Measurements from ENCODE around the gene CYTIP.
A peak's percentile ranks its signal among the peaks of the same experiment; 100 is the strongest.

CYTIP gene

GRCh38 chr2:157426477-157426994, 17.4 kb downstream of the CYTIP start:
- H3K4me1 ChIP-seq (ENCODE audit: control insufficient read depth in 2 of 2, insufficient read depth in 2 of 2, low read length in 2 of 2) = peaks cover 0 to 2% of the 10 kb centered on the region in 2 donors
- no peak overlapping the region for H3K27ac ChIP-seq (ENCODE audit: low read depth in 2 of 2, low read length in 2 of 2)
- peaks cover 7 to 28% of the 10 kb centered on the region in 2 donors for H3K36me3 ChIP-seq (ENCODE audit: control insufficient read depth in 2 of 2, insufficient read depth in 2 of 2, low read length in 2 of 2)
- H3K9me3 ChIP-seq (ENCODE audit: control insufficient read depth in 2 of 2, low read length in 2 of 2) = peaks cover 0 to 4% of the 10 kb centered on the region in 2 donors
- no peak overlapping the region for H3K4me3 ChIP-seq (ENCODE audit: low read length in 2 of 2)
- no peak overlapping the region for H3K9ac ChIP-seq (ENCODE audit: low read depth in 1 of 2, low read length in 2 of 2)
- H3K27me3 ChIP-seq (ENCODE audit: control insufficient read depth in 2 of 2, insufficient read depth in 2 of 2, low read length in 2 of 2) = no peaks in the 10 kb centered on the region

- H3K27ac ChIP-seq (ENCODE audit: low read depth in 2 of 2, low read length in 2 of 2) = no peak overlapping the region
- no peak overlapping the region for H3K9ac ChIP-seq (ENCODE audit: low read depth in 1 of 2, low read length in 2 of 2)
- H3K4me3 ChIP-seq (ENCODE audit: low read length in 2 of 2) = no peak overlapping the region
- no peaks in the 10 kb centered on the region for H3K27me3 ChIP-seq (ENCODE audit: control insufficient read depth in 2 of 2, insufficient read depth in 2 of 2, low read length in 2 of 2)
- no peaks in the 10 kb centered on the region for H3K4me1 ChIP-seq (ENCODE audit: control insufficient read depth in 2 of 2, insufficient read depth in 2 of 2, low read length in 2 of 2)
- peaks cover 7 to 23% of the 10 kb centered on the region in 2 donors for H3K36me3 ChIP-seq (ENCODE audit: control insufficient read depth in 2 of 2, insufficient read depth in 2 of 2, low read length in 2 of 2)
- H3K9me3 ChIP-seq (ENCODE audit: control insufficient read depth in 2 of 2, low read length in 2 of 2) = peaks cover 0 to 4% of the 10 kb centered on the region in 2 donors
Measured at GRCh38 chr2:157424374-157424773, 19.5 kb downstream of the CYTIP start.

- H3K36me3 ChIP-seq (ENCODE audit: control insufficient read depth in 2 of 2, insufficient read depth in 2 of 2, low read length in 2 of 2) = peaks cover 0 to 10% of the 10 kb centered on the region in 2 donors
- peak overlapping the region in 1 of 2 donors; percentile 31 for H3K27ac ChIP-seq (ENCODE audit: low read depth in 2 of 2, low read length in 2 of 2)
- H3K4me1 ChIP-seq (ENCODE audit: control insufficient read depth in 2 of 2, insufficient read depth in 2 of 2, low read length in 2 of 2) = peaks cover 0 to 5% of the 10 kb centered on the region in 2 donors
- H3K9me3 ChIP-seq (ENCODE audit: control insufficient read depth in 2 of 2, low read length in 2 of 2) = peaks cover 0 to 4% of the 10 kb centered on the region in 2 donors
- H3K27me3 ChIP-seq (ENCODE audit: control insufficient read depth in 2 of 2, insufficient read depth in 2 of 2, low read length in 2 of 2) = no peaks in the 10 kb centered on the region
- no peak overlapping the region for H3K9ac ChIP-seq (ENCODE audit: low read depth in 1 of 2, low read length in 2 of 2)
- H3K4me3 ChIP-seq (ENCODE audit: low read length in 2 of 2) = no peak overlapping the region
Measured at GRCh38 chr2:157421964-157422363, 21.9 kb downstream of the CYTIP start.

- peaks cover 0 to 2% of the 10 kb centered on the region in 2 donors for H3K9me3 ChIP-seq (ENCODE audit: control insufficient read depth in 2 of 2, low read length in 2 of 2)
- peaks cover 0 to 5% of the 10 kb centered on the region in 2 donors for H3K36me3 ChIP-seq (ENCODE audit: control insufficient read depth in 2 of 2, insufficient read depth in 2 of 2, low read length in 2 of 2)
- peak overlapping the region in 1 of 2 donors; percentile 31 for H3K27ac ChIP-seq (ENCODE audit: low read depth in 2 of 2, low read length in 2 of 2)
- H3K4me1 ChIP-seq (ENCODE audit: control insufficient read depth in 2 of 2, insufficient read depth in 2 of 2, low read length in 2 of 2) = peaks cover 0 to 5% of the 10 kb centered on the region in 2 donors
- no peak overlapping the region for H3K4me3 ChIP-seq (ENCODE audit: low read length in 2 of 2)
- no peaks in the 10 kb centered on the region for H3K27me3 ChIP-seq (ENCODE audit: control insufficient read depth in 2 of 2, insufficient read depth in 2 of 2, low read length in 2 of 2)
- H3K9ac ChIP-seq (ENCODE audit: low read depth in 1 of 2, low read length in 2 of 2) = no peak overlapping the region
Measured at GRCh38 chr2:157421331-157421944, 22.5 kb downstream of the CYTIP start.

- Histone ChIP-seq H3K4me3 (ENCODE audit: low read length in 2 of 2) (no peak overlapping the region), H3K9ac (ENCODE audit: low read depth in 1 of 2, low read length in 2 of 2) (no peak overlapping the region), H3K36me3 (ENCODE audit: control insufficient read depth in 2 of 2, insufficient read depth in 2 of 2, low read length in 2 of 2) (peaks cover 0 to 3% of the 10 kb centered on the region in 2 donors), H3K27ac (ENCODE audit: low read depth in 2 of 2, low read length in 2 of 2) (peak overlapping the region; percentile 12 to 59), H3K4me1 (ENCODE audit: control insufficient read depth in 2 of 2, insufficient read depth in 2 of 2, low read length in 2 of 2) (peaks cover 0 to 5% of the 10 kb centered on the region in 2 donors), H3K9me3 (ENCODE audit: control insufficient read depth in 2 of 2, low read length in 2 of 2) (no peaks in the 10 kb centered on the region), H3K27me3 (ENCODE audit: control insufficient read depth in 2 of 2, insufficient read depth in 2 of 2, low read length in 2 of 2) (no peaks in the 10 kb centered on the region)
Measured at GRCh38 chr2:157420771-157421323, 23.0 kb downstream of the CYTIP start.

- Histone ChIP-seq H3K9me3 (ENCODE audit: control insufficient read depth in 2 of 2, low read length in 2 of 2) (no peaks in the 10 kb centered on the region), H3K9ac (ENCODE audit: low read depth in 1 of 2, low read length in 2 of 2) (no peak overlapping the region), H3K36me3 (ENCODE audit: control insufficient read depth in 2 of 2, insufficient read depth in 2 of 2, low read length in 2 of 2) (no peaks in the 10 kb centered on the region), H3K27me3 (ENCODE audit: control insufficient read depth in 2 of 2, insufficient read depth in 2 of 2, low read length in 2 of 2) (no peaks in the 10 kb centered on the region), H3K27ac (ENCODE audit: low read depth in 2 of 2, low read length in 2 of 2) (peak overlapping the region; percentile 24 to 54), H3K4me1 (ENCODE audit: control insufficient read depth in 2 of 2, insufficient read depth in 2 of 2, low read length in 2 of 2) (peaks cover under 1 to 5% of the 10 kb centered on the region in 2 donors), H3K4me3 (ENCODE audit: low read length in 2 of 2) (no peak overlapping the region)
Measured at GRCh38 chr2:157419031-157419575, 24.8 kb downstream of the CYTIP start.

GRCh38 chr2:157418239-157418641, 25.6 kb downstream of the CYTIP start:
- Histone ChIP-seq H3K9me3 (ENCODE audit: control insufficient read depth in 2 of 2, low read length in 2 of 2) (no peaks in the 10 kb centered on the region), H3K4me3 (ENCODE audit: low read length in 2 of 2) (no peak overlapping the region), H3K9ac (ENCODE audit: low read depth in 1 of 2, low read length in 2 of 2) (peak overlapping the region in 1 of 2 donors; percentile 28), H3K27ac (ENCODE audit: low read depth in 2 of 2, low read length in 2 of 2) (peak overlapping the region; percentile 51 to 74), H3K36me3 (ENCODE audit: control insufficient read depth in 2 of 2, insufficient read depth in 2 of 2, low read length in 2 of 2) (no peaks in the 10 kb centered on the region), H3K27me3 (ENCODE audit: control insufficient read depth in 2 of 2, insufficient read depth in 2 of 2, low read length in 2 of 2) (no peaks in the 10 kb centered on the region), H3K4me1 (ENCODE audit: control insufficient read depth in 2 of 2, insufficient read depth in 2 of 2, low read length in 2 of 2) (peaks cover 3 to 5% of the 10 kb centered on the region in 2 donors)

- no peaks in the 10 kb centered on the region for H3K9me3 ChIP-seq (ENCODE audit: control insufficient read depth in 2 of 2, low read length in 2 of 2)
- H3K27ac ChIP-seq (ENCODE audit: low read depth in 2 of 2, low read length in 2 of 2) = peak overlapping the region in 1 of 2 donors; percentile 19
- no peak overlapping the region for H3K9ac ChIP-seq (ENCODE audit: low read depth in 1 of 2, low read length in 2 of 2)
- no peak overlapping the region for H3K4me3 ChIP-seq (ENCODE audit: low read length in 2 of 2)
- no peaks in the 10 kb centered on the region for H3K27me3 ChIP-seq (ENCODE audit: control insufficient read depth in 2 of 2, insufficient read depth in 2 of 2, low read length in 2 of 2)
- no peaks in the 10 kb centered on the region for H3K36me3 ChIP-seq (ENCODE audit: control insufficient read depth in 2 of 2, insufficient read depth in 2 of 2, low read length in 2 of 2)
- peaks cover 3 to 5% of the 10 kb centered on the region in 2 donors for H3K4me1 ChIP-seq (ENCODE audit: control insufficient read depth in 2 of 2, insufficient read depth in 2 of 2, low read length in 2 of 2)
Measured at GRCh38 chr2:157415591-157416101, 28.2 kb downstream of the CYTIP start.

GRCh38 chr2:157414050-157414449, 29.8 kb downstream of the CYTIP start:
- H3K36me3 ChIP-seq (ENCODE audit: control insufficient read depth in 2 of 2, insufficient read depth in 2 of 2, low read length in 2 of 2) = no peaks in the 10 kb centered on the region
- no peaks in the 10 kb centered on the region for H3K27me3 ChIP-seq (ENCODE audit: control insufficient read depth in 2 of 2, insufficient read depth in 2 of 2, low read length in 2 of 2)
- no peaks in the 10 kb centered on the region for H3K9me3 ChIP-seq (ENCODE audit: control insufficient read depth in 2 of 2, low read length in 2 of 2)
- no peak overlapping the region for H3K4me3 ChIP-seq (ENCODE audit: low read length in 2 of 2)
- H3K9ac ChIP-seq (ENCODE audit: low read depth in 1 of 2, low read length in 2 of 2) = no peak overlapping the region
- H3K4me1 ChIP-seq (ENCODE audit: control insufficient read depth in 2 of 2, insufficient read depth in 2 of 2, low read length in 2 of 2) = peaks cover 2 to 3% of the 10 kb centered on the region in 2 donors
- peak overlapping the region; percentile 54 to 65 for H3K27ac ChIP-seq (ENCODE audit: low read depth in 2 of 2, low read length in 2 of 2)
